ENCODE results near the gene PPARG.

DNA sequence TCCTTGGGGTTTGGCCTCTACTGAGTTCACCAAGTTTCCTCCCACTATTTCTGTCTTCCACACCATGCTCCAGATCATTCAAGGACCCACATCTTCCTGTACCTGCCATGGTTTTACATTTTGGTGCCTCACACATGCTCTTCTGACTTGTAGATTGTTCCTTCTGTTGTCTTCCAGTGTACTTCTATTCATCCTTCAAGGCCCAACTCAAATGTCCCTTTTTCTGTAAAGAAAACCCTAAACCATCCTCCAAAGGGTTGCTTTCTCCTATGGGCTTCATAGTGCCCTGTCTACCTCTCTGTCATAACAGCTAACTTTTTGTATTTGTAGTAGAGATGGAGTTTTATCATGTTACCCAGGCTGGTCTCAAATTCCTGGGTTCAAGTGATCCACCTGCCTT is 175.3 kb downstream of the PPARG start:
- TF ChIP-seq, protein P1, sequence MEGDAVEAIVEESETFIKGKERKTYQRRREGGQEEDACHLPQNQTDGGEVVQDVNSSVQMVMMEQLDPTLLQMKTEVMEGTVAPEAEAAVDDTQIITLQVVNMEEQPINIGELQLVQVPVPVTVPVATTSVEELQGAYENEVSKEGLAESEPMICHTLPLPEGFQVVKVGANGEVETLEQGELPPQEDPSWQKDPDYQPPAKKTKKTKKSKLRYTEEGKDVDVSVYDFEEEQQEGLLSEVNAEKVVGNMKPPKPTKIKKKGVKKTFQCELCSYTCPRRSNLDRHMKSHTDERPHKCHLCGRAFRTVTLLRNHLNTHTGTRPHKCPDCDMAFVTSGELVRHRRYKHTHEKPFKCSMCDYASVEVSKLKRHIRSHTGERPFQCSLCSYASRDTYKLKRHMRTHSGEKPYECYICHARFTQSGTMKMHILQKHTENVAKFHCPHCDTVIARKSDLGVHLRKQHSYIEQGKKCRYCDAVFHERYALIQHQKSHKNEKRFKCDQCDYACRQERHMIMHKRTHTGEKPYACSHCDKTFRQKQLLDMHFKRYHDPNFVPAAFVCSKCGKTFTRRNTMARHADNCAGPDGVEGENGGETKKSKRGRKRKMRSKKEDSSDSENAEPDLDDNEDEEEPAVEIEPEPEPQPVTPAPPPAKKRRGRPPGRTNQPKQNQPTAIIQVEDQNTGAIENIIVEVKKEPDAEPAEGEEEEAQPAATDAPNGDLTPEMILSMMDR (optimal IDR thresholded peaks at IDR 0.05 in 1 of 3, IDR thresholded peaks at IDR 0.05 in 1 of 3, conservative IDR thresholded peaks at IDR 0.05 in 1 of 3; ENCODE audit: extremely low read depth in 1 of 3, insufficient read depth in 2 of 3, low read length in 3 of 3): no peak
- no peak for TF ChIP-seq EZH2 (IDR thresholded peaks at IDR 0.05; ENCODE audit: low read length)
